D721Med (cell line): Measurements from ENCODE around the gene ABCG2.
"Not testable (repeated sequence)": the region's sequence is repeated elsewhere in the genome, so short reads cannot be mapped to it uniquely, and the experiment has no call there.

Experiments
- DNase-seq: peaks from one replicate; pipeline ENCODE4 v3.0.0; 2011; ENCODE audit warnings: low spot score; ENCODE audit not compliant: insufficient read length
- FAIRE-seq: peaks from 2 replicates; lab custom pipeline; 2011; peaks lifted over from hg19 to GRCh38; lab: Jason Lieb, UNC
- TF ChIP-seq, protein P1 (sequence below): IDR thresholded peaks from 2 replicates; pipeline ENCODE4 v1.5.1; 2012; ENCODE audit warnings: mild to moderate bottlenecking, control low read depth; ENCODE audit not compliant: insufficient read depth; ENCODE audit errors: missing control alignments

ABCG2 gene

DNA sequence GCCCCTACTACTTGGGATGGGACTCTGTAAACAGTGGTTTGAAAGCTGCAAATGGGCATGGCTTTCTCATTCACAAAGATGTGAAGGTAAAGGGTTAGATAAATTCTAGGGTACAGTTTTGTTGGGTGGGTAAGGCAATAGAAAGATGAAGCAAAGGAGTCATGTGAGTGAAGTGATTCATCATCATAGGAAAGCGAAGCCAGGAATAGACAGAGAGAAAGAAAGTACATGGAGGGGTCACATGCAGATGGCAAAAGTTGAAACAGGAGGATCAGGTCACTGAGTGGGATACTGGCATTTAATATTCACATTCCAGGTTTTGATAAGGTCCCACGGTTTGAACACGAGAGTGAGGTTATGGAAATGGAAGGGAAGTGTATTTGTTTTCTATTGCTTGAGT, 8.2 kb upstream of the ABCG2 start:
- FAIRE-seq (no peak), DNase-seq (no peak)
- TF ChIP-seq, protein P1, sequence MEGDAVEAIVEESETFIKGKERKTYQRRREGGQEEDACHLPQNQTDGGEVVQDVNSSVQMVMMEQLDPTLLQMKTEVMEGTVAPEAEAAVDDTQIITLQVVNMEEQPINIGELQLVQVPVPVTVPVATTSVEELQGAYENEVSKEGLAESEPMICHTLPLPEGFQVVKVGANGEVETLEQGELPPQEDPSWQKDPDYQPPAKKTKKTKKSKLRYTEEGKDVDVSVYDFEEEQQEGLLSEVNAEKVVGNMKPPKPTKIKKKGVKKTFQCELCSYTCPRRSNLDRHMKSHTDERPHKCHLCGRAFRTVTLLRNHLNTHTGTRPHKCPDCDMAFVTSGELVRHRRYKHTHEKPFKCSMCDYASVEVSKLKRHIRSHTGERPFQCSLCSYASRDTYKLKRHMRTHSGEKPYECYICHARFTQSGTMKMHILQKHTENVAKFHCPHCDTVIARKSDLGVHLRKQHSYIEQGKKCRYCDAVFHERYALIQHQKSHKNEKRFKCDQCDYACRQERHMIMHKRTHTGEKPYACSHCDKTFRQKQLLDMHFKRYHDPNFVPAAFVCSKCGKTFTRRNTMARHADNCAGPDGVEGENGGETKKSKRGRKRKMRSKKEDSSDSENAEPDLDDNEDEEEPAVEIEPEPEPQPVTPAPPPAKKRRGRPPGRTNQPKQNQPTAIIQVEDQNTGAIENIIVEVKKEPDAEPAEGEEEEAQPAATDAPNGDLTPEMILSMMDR, result no peak

DNA sequence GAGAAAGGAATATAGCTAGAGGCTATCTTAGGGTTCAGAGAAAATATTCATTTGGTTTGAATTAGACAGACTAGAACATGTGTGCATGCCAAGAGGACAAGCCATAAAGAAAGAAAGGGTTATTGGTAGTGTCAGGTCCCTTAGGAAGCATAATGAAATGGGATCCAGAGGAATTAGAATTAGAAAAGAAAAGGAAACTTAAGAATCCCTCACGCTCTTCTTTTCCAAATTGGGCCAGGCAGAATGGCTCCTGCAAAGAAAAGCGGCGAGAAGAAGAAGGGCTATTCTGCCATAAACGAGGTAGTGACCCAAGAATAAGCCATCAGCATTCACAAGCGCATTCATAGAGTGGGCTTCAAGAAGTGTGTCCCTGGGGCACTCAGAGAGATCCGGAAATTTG, 4.9 kb upstream of the ABCG2 start:
- FAIRE-seq, result no peak
- DNase-seq, result no peak
- TF ChIP-seq, protein P1, result no peak

DNA sequence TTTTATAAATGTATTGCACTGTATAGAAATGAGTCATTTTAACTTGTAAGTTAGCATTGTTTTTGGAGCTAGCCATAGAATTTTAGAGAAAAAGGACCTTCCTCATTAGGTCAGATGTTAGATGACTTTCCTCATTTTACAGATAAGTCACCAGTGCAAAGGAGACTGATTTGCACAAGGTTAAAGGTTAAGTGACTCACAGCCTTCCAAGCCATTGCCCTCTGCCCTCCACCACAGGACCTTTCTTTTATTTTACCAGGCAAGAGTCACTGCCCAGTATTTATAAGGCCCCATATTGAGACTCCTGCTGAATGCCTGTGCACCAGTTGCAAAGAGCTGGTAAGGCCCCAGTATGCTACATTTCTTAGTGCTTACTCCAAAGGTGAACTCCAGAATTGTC, 4.2 kb upstream of the ABCG2 start:
- TF ChIP-seq, protein P1, result no peak

DNA sequence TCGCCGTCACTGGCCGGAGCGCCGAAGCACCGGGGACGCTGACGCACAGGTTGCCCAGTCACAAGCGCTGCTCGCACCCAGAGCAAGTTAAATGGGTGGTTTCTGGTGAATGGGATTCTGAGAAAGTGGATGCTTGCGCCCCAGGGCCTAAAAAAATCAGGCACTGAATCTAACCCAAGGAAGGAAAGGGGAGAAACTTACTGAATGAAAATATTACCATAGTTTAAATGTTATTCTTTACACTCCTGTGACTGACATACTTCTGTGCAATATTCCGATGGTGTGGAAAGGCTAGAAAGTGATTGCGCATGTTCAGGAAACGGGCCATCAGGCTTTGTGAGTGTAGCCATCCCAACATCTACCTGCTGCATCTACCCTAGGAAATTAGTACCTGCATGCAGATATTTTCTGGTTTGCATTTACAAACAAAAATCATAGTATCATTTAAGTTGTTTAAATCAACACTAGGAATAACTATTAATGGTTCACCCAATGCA, 838 bp upstream of the ABCG2 start:
- FAIRE-seq (no peak), DNase-seq (no peak)
- TF ChIP-seq, protein P1, result no peak

More for the DNA sequence above, 4.2 kb upstream of the ABCG2 start:
- FAIRE-seq (no peak), DNase-seq (no peak)

DNA sequence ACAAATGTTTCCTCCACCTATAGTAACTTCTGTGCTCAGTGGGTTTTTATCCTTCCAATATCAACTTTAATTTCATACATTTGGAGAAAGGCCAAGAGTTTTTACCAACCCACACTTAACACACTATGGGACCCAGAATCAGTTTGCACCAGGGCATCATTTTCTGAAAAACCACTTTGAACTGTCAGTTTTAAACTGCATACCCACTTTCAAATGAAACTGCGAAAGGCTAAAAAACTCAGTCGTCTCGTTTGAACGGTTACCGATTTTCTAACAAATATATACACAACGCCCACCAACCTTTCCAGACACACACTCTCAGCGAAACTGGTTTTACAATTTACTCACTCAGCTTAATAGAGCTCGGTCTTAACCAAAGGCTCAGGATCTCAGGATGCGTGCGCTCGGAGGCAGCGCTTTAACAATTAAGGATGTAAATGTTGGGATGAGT, 376 bp downstream of the ABCG2 start:
- no peak for DNase-seq
- FAIRE-seq, result no peak
- TF ChIP-seq, protein P1, result no peak

DNA sequence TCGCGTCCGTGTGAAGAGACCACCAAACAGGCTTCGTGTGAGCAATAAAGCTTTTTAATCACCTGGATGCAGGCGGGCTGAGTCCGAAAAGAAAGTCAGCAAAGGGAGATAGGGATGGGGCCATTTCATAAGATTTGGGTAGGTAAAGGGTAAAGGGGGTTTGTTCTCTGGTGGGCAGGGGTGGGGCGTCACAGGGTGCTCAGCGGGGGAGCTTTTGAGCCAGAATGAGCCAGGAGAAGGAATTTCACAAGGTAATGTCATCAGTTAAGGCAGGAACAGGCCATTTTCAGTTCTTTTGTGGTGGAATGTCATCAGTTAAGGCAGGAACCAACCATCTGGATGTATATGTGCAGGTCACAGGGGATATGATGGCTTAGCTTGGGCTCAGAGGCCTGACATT, 6.1 kb downstream of the ABCG2 start:
- FAIRE-seq, DNase-seq: not testable (repeated sequence)

DNA sequence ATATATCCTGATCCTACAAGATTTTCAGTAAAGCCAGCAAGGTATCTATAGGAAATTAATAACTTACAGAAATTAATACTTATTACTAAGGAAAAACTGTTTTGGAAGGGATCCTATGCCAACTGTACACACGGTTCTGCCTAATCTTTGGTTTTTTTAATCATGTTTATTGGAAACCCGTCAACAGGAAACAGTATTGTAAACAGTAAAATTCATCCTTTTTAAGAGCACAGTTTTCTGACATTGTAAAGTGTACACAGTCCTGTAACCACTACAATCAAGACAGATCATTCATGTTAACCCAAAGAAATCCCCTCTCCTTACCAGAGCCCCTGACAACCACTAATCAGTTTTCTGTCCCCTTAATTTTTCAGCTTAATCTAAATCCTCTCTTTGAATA, 9.9 kb downstream of the ABCG2 start:
- FAIRE-seq (no peak), DNase-seq (no peak)
- TF ChIP-seq, protein P1, result no peak

DNA sequence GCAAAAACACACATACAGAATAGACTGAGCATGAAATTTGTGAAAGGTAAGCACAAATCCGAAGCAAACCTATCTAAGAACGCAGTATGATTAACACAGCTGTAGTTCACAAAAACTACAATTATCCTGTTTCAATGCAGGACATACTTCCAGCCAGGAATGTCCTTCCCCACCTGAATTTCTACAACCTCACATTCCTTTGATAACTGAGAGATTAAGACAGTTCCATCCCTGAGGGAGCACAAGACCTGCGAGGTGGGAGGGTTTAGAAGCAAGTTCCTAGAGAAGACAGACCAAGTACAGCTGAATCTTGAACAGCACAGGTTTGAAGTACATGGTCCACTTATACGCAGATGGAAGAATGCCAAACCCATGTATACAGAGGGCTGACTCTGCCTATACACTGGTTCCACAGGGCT, 10.6 kb downstream of the ABCG2 start:
- TF ChIP-seq, protein P1, result no peak
- no peak for DNase-seq
- FAIRE-seq, result no peak
